HG02623 (cell line): ENCODE results near the gene MAML1.
"Not testable (repeated sequence)": the region's sequence is repeated elsewhere in the genome, so short reads cannot be mapped to it uniquely, and the experiment has no call there.

Experiments used
- ATAC-seq: cut with Tn5 transposase; IDR thresholded peaks from one replicate; pipeline ENCODE4 v1.9.1; 2021; ENCODE audit warnings: moderate library complexity; ENCODE audit not compliant: unreplicated experiment

MAML1 gene

DNA sequence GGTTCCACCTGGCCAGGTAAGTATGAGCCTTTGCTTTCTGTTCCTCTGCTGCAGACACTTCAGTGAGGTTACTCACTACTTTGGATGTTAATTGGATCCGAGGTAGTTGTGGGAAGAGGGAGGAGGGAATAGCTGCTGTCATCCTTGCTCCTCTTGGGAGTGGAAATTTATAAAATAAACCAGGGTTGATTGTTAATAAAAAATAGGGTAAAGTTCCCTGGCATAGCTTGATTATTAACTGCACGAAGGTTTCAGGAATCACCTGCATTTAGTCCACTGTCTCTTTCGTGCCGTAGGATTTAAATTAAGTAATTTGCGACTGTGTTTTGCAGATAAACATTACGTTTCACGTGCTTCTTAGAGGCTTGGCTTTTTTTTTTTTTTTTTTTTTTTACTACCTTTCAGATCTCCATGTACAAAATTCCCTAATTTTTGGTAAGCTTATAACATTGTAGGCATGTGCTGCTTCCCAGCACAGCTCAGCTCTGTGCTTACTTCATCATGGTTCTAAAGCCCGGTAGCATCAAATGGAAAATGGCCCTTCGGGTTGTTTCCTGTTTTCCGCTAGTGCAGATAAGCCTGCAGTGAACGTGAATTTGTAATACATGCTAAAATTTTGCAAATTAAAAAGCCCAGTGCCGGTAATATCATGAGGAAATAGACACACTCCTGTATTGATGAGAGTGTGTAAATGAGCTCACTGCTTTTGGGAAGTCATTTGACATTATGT is 34.3 kb downstream of the MAML1 start:
- no peak for ATAC-seq

DNA sequence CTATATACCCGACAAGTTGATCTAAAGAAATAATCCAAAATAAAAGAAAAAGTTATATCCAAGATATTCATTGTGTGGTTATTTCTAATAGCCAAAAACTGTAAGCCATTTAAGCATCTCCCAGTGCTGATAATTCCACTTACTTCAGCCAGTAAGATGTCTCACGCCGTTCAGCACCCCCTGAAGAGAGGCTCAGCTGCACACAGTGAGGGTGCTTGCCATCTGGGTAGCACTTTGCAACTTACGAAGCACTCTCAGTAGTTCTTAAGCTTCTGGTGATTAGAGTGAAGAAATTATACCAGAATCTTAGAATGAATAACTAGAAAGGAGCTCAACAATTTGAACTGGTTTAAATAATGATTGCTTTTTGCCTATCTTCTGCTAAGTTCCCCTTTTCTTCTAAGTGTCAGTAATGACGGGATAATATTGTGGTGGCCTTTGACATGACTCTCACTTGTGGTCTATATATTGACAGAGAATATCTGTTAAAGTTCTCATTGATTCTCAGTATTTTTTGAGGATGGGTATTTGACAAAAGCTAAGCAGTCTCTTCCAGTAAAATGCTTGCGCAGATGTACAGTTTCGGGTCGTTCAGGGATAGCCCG is 35.0 kb downstream of the MAML1 start:
- no peak for ATAC-seq

DNA sequence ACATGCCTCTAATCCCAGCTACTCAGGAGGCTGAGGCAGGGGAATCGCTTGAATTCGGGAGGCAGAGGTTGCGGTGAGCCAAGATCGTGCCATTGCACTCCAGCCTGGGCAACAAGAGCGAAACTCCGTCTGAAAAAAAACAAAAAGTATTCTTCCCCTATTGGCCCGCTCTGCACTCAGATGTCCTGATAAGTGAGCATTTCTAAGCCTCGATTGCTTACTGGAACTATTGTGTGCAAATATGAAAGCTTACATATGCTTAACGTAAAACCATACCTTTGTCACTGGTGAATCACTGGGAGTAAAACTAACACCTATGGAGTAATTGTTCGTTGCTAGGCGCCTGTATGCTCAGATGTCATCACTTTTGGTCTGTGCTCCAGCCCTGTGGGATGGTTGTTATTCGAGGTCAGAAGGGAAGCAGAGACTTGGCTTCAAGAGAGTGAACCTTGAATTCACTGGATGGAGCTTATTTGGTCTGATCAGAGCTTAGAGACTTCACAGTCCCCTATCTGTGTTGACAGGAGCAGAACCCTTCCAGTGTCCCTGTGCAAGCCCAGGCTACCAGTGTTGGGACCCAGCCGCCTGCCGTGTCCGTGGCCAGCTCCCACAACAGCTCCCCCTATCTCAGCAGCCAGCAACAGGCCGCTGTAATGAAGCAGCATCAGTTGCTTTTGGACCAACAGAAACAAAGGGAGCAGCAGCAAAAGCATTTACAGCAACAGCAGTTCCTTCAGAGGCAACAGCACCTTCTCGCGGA is 35.9 kb downstream of the MAML1 start:
- ATAC-seq = no peak

DNA sequence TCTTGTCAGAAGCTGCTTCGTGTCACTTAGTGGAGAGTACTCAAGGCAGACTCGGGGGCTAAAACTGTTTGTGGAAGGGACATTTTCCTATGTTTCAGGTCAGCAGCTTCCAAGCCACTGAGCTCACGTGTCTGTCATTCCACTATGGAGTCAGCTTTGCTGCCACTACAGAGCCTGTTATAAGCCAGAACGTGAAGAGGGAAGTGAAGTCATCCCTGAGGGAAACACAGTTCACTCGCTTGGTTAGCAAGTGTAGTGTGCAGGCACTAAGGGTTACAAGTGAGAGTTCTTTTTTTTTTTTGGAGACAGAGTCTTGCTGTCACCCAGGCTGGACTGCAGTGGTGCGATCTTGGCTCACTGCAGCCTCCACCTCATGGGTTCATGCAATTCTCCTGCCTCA is 36.6 kb downstream of the MAML1 start:
- no peak for ATAC-seq

DNA sequence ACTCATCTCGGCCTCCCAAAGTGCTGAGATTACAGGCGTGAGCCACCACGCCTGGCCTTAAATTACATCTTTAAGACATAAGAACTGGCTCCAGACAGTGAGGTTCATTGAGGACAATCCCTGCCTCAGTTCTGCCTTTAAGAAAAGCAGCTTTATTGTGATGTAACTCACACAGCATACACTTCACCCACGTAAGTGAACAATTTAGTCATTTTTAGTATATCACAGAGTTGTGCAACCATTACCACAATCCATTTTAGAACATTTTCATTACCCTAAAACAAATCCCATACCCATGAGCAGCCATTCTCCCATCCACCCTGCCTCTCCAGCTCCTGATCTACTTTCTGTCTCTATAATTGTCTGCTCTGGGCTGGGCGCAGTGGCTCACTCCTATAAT is 37.2 kb downstream of the MAML1 start:
- no peak for ATAC-seq

DNA sequence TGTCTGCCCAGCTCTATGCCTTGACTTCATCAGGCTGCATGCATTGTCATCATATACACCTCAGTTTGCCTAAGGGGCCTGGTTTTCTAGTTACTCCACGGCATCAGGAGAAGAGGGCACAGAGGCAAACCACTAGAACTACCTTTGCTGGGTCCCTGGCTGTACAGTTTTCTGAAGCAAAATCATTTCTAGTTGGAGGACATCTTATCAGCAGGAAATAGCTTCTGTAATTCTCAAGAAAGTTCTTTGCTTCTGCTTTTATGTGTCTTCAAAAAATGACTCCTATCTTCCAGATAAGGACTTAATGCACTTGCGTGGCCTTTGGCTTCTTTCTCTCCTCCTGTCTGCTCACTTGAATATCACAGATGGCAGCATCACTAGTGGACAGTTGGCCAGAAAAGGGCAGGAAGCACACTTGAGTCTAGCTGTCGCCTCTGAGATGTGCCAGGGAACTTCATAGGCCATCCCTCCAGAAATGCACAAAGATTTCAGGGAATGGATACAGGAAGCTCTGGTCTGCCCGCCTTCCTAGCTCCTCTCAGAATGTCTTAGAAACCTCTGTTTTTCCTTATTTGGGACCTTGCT is 38.8 kb downstream of the MAML1 start:
- no peak for ATAC-seq

DNA sequence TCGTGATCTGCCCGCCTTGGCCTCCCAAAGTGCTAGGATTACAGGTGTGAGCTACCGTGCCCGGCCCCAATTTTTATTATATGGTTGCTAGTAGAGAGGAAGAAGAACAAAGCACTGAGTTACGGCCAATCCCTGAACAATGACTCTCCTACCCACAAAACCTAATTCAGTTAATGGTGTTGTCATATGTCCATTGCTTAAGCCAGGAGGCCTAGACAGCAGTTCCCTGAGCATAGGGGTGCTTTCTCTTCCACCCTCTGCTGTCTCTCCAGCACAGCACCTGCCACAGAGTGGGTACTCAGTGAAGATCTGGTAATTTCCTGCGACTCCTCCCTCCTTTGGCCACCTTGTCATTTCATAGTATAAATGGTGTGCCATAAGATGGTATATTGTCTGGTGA is 39.7 kb downstream of the MAML1 start:
- ATAC-seq = no peak

DNA sequence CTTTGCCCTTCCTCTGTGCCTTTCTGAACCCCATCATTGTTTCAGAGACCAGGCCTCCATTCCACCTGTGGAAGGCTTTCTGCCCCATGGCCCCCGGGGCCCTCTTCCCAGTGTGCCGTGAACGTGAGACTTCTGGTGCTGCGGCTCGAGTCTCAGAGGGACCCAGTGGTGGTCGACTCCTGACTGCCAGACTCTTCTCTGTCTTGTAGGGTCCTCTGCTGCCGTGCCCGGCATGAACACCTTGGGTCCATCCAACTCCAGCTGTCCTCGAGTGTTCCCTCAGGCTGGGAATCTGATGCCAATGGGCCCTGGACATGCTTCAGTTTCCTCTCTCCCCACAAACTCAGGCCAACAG is 41.0 kb downstream of the MAML1 start:
- no peak for ATAC-seq

DNA sequence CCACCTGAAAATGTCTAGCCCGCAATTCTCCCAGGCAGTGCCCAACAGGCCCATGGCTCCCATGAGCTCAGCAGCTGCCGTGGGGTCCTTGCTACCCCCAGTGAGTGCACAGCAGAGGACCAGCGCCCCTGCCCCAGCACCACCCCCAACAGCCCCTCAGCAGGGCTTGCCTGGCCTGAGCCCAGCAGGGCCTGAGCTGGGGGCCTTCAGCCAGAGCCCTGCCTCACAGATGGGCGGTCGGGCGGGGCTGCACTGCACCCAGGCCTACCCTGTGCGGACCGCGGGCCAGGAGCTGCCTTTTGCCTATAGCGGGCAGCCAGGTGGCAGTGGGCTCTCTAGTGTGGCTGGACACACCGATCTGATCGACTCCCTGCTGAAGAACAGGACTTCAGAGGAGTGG is 41.8 kb downstream of the MAML1 start:
- no peak for ATAC-seq

DNA sequence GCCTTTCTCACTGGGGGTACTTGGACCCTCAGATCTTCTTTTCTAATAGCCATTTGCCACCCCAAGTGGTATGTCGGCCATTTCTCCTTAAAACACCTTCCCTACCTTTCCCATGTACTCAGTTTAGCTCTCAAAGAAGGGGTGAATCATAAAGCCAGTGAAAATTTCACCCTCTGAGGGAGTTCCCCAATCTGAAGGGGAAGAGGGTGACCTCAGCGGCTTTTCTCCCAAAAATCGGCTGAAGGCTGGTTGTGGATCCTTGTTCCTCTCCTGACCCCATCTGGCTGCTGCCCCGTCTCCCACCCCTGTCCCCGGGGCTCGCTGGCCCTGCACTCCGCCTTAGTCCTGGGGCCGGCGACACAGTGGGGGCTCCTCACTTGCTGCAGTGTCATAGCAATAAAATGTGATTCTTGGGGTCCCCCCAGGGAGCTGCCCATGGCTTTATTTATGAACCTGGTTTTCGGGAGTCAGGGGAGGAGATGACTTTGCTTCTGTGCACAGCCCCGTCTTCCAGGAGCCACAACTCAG is 43.9 kb downstream of the MAML1 start:
- no peak for ATAC-seq

DNA sequence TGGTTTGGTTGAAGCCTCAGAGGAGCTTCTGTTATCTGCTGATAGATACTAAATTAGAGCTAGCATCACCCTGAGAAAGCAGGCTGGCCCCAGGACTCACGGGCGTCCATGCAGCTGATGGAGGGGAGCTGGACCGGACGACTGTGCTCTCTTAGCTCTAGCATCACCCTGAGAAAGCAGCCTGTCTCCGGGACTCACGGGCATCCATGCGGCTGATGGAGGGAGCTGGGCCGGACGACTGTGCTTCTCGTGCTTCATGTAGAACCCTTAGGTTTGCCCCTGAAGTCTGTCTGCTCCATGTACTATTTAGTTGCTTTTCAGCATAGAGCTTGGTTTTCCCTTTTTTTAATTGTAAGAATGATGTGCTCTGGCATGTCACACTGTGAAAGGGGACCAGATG is 44.8 kb downstream of the MAML1 start:
- ATAC-seq = no peak

DNA sequence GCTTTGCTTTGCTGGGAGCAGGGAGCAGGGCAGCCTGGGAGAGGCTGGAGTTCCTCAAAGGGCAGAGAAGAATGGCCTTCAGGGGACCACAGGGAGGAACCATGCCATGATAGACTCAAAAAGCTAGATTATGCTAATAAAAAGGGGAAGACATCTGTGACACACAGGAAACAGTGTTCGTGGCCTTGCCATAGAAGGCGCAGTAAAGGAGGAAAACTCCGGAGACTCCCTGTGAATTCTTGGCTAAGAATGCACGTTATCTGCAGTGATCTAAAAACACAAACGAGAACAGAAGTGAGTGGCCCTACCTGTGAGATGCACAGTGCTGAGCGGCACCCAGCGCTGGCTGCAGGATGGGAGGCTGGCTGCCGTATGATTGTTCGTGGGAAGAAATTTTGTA is 45.3 kb downstream of the MAML1 start:
- ATAC-seq = no peak

DNA sequence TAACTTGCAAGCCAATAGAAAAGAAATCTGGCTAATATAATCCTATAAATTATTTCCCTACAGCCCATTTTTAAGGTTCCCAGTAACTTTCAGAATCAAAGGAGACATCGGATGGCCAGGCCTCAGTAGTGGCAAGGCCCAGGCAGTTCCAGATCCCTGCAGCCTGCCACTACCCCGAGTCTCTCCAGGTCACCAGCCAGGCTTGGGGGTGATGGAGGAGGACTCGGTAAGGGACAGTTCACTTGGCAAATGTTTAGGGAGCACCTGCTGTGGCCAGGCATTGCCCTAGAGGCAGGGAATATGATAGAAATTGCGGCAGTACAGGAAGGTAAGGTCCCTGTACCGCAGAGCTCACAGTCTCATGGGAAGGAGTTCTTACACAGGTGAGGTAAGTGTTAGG is 46.0 kb downstream of the MAML1 start:
- ATAC-seq = no peak

DNA sequence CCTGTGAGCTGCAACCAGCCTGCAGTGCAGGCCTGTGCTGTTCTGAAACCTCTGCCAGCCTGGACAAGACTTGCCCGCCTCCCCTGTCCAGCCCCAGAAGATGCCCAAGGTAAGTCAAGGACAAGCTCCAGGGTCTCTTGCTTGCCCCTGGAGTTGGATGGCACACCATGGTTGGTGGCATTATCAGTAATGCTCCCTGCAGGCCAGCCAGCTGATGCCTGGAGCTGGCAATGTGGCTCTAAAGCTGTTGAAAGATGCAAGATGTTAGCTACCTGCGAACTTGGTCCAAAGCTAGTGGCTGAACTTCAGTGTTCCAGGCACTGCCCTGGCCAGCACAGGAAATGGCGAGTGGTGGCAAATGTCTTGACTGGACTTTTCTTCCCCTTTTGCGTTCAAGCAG is 47.2 kb downstream of the MAML1 start:
- ATAC-seq = no peak

DNA sequence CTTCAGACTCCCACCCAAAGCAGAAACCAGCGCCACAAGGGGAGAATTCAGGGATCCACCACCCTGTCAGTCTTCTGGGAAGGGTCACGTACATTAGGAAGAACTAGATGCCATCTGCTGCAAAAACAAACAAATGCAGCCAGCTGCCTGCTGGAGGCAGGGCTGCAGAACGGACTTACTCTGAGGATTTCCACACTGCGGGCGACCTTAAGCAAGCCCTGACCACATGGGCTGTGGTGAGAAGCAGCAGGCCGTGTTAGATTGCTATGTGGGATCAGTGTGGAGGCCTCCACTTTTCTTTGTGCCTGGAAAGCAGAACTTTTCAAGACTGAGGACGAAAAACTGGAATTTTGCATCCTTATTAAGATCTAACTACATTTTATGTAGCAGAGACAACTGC is 47.7 kb downstream of the MAML1 start:
- ATAC-seq = no peak

DNA sequence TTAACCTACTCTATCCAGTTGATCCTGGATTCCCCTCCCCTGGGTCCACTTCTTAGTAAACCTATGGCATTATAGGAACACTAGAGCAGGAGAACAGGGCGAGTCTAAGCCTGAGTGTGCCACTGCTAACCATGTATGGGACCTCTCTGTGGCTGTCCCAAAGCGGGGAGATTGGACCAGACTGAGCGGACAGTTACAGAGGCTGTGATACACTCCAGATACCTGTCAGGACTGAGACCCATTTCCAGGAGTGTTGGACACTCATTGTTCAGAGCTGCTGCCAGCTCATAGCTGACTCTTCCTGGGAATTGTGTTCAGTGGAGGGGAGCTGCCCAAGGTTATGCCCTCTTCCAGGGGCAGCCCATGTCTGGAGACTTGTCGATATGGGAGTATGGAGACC is 49.2 kb downstream of the MAML1 start:
- ATAC-seq = no peak

DNA sequence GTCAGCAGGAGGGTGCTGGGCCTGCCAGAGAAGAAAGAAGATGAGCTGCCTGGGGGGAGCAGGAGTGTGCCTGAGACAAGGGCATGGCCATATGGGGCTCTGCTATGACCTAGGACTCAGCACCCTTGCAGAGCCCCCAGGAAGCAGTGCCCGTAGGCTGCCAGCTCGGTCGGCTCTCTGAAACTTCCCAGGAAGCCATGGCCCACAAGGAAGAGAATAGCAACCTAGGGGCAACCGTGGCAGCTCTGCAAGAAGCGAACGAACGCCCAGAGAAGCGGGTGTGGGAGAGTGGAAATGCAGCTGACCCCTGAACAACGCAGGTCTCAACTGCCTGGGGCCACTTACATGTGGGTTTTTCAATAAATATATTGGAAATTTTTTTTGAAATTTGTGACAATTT is 50.5 kb downstream of the MAML1 start:
- no peak for ATAC-seq

DNA sequence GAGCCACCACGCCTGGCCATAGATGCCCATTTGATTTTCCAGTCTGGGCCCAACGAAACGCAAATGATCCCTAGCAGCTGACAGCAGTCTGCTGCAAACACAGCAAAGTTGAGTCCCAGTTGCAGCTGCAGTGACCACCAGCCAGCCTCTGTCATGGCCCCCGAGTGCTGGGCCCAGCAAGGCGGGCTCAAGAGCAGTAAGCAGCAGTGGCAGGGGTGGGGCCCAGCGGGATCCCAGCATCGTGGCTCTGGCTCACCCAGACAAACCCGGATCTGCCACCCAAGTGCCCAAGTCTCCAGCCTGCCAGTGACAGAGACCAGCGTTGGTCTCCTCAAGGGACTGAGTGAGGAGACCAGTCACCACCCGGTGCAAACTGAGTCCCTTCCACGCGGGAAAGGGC is 54.2 kb downstream of the MAML1 start:
- ATAC-seq = no peak

DNA sequence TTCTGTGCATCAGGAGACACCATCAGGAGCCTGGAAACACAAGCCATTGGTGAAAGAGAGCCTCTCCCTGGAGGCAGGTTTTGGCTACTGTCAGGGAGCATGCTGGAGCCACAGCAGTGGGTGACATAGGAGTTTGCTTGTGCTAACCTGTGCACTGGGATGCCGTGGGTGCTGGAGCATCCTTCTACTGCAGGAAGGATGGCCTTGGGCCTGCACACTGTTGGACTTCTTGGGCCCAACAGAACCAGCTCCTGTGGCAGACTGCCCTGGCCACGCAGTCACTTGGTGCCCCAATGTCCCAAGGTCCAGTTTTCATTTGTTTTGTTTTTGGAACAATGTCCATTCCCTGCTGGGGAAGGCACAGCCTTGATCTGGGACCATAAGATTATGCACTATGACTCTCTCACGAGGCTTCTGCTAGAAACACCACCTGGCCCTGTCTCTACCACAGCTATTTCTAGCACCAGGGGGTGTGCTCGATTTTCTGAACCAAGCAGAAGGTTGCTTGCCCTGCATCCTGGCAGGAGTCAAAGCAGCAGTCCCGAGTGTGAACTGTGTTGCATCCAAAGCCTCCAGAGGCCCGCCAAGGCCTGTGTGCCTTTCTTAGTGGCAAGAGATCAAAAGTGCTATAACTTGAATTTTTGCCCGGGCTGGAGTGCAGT is 55.7 kb downstream of the MAML1 start:
- no peak for ATAC-seq

DNA sequence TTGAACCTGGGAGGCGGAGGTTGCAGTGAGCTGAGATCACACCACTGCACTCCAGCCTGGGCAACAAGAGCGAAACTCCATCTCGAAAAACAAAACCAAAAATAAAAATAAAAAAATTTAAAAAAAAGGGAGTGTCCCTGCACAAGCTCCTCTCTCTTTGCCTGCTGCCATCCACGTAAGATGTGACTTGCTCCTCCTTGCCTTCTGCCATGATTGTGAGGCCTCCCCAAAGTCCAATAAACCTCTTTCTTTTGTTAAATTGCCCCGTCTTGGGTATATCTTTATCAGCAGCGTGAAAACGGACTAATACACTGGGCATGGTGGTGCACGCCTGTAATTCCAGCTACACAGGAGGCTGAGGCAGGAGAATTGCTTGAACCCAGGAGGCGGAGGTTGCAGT is 56.7 kb downstream of the MAML1 start:
- not testable (repeated sequence) for ATAC-seq

DNA sequence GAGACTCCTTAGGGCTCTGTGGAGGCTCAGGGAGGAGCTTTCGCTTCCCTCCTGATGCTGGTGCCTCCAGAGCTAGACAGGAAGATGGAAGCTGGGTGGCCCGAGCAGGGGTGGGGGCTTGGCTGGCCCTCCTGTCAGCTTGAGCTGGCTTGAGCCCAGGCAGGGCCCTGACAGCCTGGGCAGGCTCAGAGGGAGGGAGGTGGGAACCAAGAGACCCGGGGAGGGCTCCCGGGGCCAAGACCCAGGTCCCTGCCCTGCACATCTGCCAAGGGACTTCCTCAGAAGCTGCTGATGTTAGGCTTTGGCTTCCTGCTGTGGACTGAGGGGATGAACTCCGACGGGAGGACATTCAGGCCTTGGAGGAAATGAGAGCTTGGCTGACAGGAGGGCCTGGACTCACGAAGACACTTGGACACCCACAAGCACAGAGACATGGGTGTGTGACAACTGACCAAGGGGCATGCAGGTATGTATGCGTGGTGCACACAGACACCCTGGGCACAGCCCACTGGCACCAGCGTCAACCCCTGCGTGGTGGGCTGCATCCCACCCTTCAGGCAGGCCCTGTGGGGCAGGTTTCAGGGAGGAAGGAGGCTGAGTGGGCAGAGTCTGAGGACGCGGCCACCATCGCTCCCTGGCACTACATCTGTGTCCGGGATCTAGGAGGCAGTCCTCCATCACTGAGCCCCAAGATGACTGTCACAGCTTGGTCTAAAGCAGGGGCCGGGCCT is 59.4 kb downstream of the MAML1 start:
- ATAC-seq = no peak
